GM12864 (cell line): Measurements from ENCODE around the gene STAT3.

ENCODE experiments used
- DNase-seq: peaks from one replicate; pipeline ENCODE4 v3.0.0-alpha.2; 2011; ENCODE audit warnings: low read depth
- H3K4me3 ChIP-seq: 2 replicates; pipeline ENCODE4 v1.5.1; 2011; ENCODE audit warnings: mild to moderate bottlenecking, low read depth, low read length, control low read depth
- CTCF ChIP-seq: IDR thresholded peaks from 2 replicates; pipeline ENCODE4 v1.5.1; 2011; ENCODE audit warnings: low read depth, mild to moderate bottlenecking, moderate library complexity, low read length, control low read depth, inconsistent platforms; ENCODE audit errors: missing control alignments

The STAT3 gene

GRCh38 chr17:42388381-42389134, at the start of gene STAT3:
TSS of gene STAT3 (minus strand) at chr17:42388442. CDS start at chr17:42348516, 39,926 bp downstream.
- H3K4me3 ChIP-seq: peak within 1 kb of the TSS; percentile 98
- peak; percentile 99 for DNase-seq
- TF ChIP-seq CTCF: no peak

GRCh38 chr17:42436391-42436790, 48.1 kb upstream of the STAT3 start:
- H3K4me3 ChIP-seq: no peak overlapping the region
- TF ChIP-seq CTCF: no peak
- no peak for DNase-seq

GRCh38 chr17:42431758-42432161, 43.5 kb upstream of the STAT3 start:
- DNase-seq: no peak
- TF ChIP-seq CTCF: no peak
- H3K4me3 ChIP-seq: no peak overlapping the region

- H3K4me3 ChIP-seq: no peak overlapping the region
- no peak for TF ChIP-seq CTCF
- DNase-seq: no peak
These were observed 41.6 kb upstream of the STAT3 start for GRCh38 chr17:42429726-42430447.

- no peak for DNase-seq
- peak; percentile 71 for TF ChIP-seq CTCF
These were observed 40.1 kb upstream of the STAT3 start for GRCh38 chr17:42428141-42428944.

GRCh38 chr17:42424991-42425610, 36.9 kb upstream of the STAT3 start:
- no peak for DNase-seq
- TF ChIP-seq CTCF: no peak
- no peak overlapping the region for H3K4me3 ChIP-seq

More at GRCh38 chr17:42428141-42428944, 40.1 kb upstream of the STAT3 start:
- H3K4me3 ChIP-seq: no peak overlapping the region
